Bronchial epithelial cell (primary cell): ENCODE results near the gene SFTPB. TPM values are rescaled to one million over a fixed set of nuclear protein-coding genes. Genes with fewer than 3 reads are reported as not detected.
"Not testable (repeated sequence)": the region's sequence is repeated elsewhere in the genome, so short reads cannot be mapped to it uniquely, and the experiment has no call there.

Experiments
- DNase-seq: peaks from one replicate; pipeline ENCODE4 v3.0.0-alpha.2; 2010; ENCODE audit warnings: low read depth
- FAIRE-seq: peaks from 2 replicates; lab custom pipeline; 2011; peaks lifted over from hg19 to GRCh38; lab: Jason Lieb, UNC
- H3K27me3 ChIP-seq: 2 replicates; pipeline ENCODE4 v1.5.1; 2011; ENCODE audit warnings: low read length; ENCODE audit not compliant: control insufficient read depth, insufficient read depth
- H3K36me3 ChIP-seq: 2 replicates; pipeline ENCODE4 v1.5.1; 2011; ENCODE audit warnings: low read length; ENCODE audit not compliant: control insufficient read depth, insufficient read depth
- H3K4me3 ChIP-seq: 2 replicates; pipeline ENCODE4 v1.5.1; 2011; ENCODE audit warnings: mild to moderate bottlenecking, low read depth, low read length, control low read depth
- CTCF ChIP-seq: IDR thresholded peaks from 2 replicates; pipeline ENCODE4 v1.5.1; 2011; ENCODE audit warnings: mild to moderate bottlenecking, moderate library complexity, low read length, control low read depth, inconsistent platforms; ENCODE audit not compliant: insufficient read depth, severe bottlenecking
- total RNA-seq: library from RNA; depleted of rRNA; stranded (reverse); fragments of >200 nt; gene quantifications from 2 replicates; pipeline ENCODE4 v1.2.1, GENCODE V29; 2014

Gene SFTPB
- total RNA-seq, 1 donor from 2014 or later = not detected

DNA sequence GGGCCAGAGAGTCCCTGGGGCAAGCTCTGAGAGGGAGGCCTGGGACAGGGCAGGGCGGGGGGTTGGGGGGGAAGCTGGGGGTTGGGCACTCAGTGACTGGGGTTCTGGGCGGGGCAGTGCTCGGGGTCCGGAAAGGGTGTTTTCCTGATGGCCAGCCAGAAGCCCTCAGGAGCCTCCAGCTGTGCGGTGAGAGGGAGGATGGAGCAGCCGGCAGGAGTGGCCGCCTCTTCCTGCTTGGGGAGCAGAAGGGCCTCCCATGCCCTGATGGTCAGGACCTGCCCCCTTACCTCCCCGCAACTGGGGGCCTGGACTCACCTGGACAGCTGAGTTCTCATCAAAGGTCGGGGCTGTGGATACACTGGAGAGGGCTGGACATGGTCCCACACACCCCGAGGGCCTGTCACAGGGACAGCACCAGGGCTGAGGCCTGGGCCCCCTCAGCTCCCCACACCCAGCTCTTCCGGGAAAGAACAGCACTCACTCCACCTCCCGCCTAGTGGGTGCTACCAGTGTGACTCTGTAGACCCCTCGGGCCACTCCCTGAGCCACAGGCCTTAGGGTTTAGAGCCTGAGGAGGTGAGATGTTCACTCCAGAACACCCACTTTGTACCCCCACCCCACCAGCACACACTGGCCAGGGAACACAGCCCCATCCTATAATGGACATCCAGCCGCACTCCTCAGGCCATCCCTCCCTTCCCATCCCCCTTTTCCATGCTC, 6.7 kb downstream of the SFTPB start:
- FAIRE-seq (no peak), DNase-seq (no peak)
- Histone ChIP-seq H3K36me3 (no peaks in the 10 kb centered on the region), H3K4me3 (no peak overlapping the region), H3K27me3 (no peaks in the 10 kb centered on the region)
- TF ChIP-seq CTCF = no peak

DNA sequence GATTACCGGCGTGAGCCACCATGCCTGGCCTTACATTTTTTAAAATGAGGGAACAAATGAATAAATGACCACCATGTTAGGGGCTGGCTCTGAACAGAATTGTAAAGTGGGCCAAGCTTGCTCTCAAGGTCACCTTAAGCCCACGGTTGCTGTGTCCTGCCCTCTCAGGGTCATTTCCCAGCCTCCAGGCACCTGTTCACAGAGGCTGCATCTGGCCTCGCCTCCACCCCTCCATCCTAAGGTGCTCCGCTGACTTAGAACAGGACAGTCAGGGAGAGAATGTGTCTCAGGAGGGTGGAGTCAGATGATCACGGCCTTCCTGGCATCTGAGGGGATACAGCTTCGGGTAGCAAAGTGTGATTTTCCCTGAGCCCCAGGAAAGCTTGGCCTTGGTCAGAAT, 7.3 kb downstream of the SFTPB start:
- no peak overlapping the region for H3K4me3 ChIP-seq
- H3K27me3 ChIP-seq = no peaks in the 10 kb centered on the region
- no peak for TF ChIP-seq CTCF
- DNase-seq (no peak), FAIRE-seq (no peak)
- no peaks in the 10 kb centered on the region for H3K36me3 ChIP-seq

DNA sequence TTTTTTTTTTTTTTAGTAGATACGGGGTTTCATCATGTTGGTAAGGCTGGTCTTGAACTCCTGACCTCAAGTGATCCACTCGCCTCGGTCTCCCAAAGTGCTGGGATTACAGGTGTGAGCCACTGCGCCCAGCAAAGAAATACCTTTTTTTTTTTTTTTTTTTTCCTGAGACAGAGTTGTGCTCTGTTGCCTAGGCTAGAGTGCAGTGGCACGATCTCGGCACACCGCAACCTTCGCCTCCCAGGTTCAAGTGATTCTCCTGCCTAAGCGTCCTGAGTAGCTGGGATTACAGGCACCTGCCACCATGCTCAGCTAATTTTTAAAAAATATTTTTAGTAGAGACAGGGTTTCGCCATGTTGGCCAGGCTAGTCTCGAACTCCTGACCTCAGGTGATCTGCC, 7.7 kb downstream of the SFTPB start:
- H3K36me3 ChIP-seq, FAIRE-seq, H3K4me3 ChIP-seq, H3K27me3 ChIP-seq, DNase-seq: not testable (repeated sequence)

DNA sequence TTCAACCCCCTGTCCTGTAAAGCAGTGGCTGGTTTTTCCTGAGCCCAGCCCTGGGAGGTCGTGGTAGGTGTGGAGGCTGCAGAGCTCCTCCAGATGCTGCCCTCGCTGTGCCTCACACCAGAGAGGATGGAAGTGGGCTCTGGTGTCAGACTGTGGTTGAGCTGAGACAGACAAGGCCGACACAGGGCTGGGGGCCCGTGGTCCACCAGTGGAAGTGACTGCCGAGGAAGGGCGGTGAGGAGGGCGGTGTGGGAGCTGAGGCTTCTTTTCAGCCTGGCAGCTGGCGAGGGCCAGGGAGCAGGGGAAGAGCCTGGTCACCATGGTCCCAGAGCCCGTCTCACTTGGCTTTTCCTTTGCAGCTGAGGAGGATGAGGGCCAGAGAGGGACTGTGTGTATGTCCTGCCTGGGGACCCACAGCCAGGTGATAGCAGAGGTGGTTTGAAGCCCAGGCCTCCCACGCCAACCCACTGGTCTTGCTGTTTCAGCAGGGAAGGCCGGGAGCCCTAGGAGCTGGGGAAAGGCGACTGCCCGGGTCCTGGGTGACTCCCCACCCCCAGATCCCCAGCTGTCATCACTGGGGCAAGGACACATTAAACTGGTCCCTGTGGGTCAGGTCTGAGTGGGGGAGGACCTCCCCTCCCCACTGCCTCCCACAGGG, 8.5 kb downstream of the SFTPB start:
- DNase-seq = no peak
- Histone ChIP-seq H3K4me3 (no peak overlapping the region), H3K27me3 (no peaks in the 10 kb centered on the region), H3K36me3 (no peaks in the 10 kb centered on the region)
- TF ChIP-seq CTCF = no peak
- no peak for FAIRE-seq

GRCh38 chr2:85657399-85657798, 10.6 kb downstream of the SFTPB start:
- not testable (repeated sequence) for H3K36me3 ChIP-seq, FAIRE-seq, H3K4me3 ChIP-seq, H3K27me3 ChIP-seq, DNase-seq

- Histone ChIP-seq H3K36me3 (no peaks in the 10 kb centered on the region), H3K27me3 (no peaks in the 10 kb centered on the region)
Observed at GRCh38 chr2:85656468-85656867, 11.5 kb downstream of the SFTPB start.

More at GRCh38 chr2:85656468-85656867, 11.5 kb downstream of the SFTPB start:
- DNase-seq (no peak), FAIRE-seq (no peak)
- no peak overlapping the region for H3K4me3 ChIP-seq
- no peak for TF ChIP-seq CTCF
